WERI-Rb-1 (cell line): Measurements from ENCODE around the gene KDM5D.

Experiments
- DNase-seq: peaks from one replicate; pipeline ENCODE4 v3.0.0-alpha.2; 2020
- H3K27ac ChIP-seq: fragments of 250-450 bp; sonication (Bioruptor Pico); 2 replicates; pipeline ENCODE4 v1.5.1; 2020; ENCODE audit warnings: mild to moderate bottlenecking, moderate library complexity
- H3K27me3 ChIP-seq: fragments of 250-450 bp; sonication (Bioruptor Pico); 2 replicates; pipeline ENCODE4 v1.5.1; 2021; ENCODE audit warnings: mild to moderate bottlenecking, low read depth, moderate library complexity; ENCODE audit not compliant: insufficient read depth, severe bottlenecking
- H3K36me3 ChIP-seq: fragments of 250-450 bp; sonication (Bioruptor Pico); 2 replicates; pipeline ENCODE4 v1.5.1; 2020; ENCODE audit warnings: mild to moderate bottlenecking, moderate library complexity
- H3K4me3 ChIP-seq: 2 replicates; pipeline ENCODE4 v1.5.1; 2011; ENCODE audit warnings: low read depth, mild to moderate bottlenecking, control low read depth, low read length
- H3K9me3 ChIP-seq: fragments of 250-450 bp; sonication (Bioruptor Pico); 2 replicates; pipeline ENCODE4 v1.5.1; 2021; ENCODE audit warnings: mild to moderate bottlenecking, moderate library complexity; ENCODE audit not compliant: severe bottlenecking
- CTCF ChIP-seq: IDR thresholded peaks from 2 replicates; pipeline ENCODE4 v1.5.1; 2011; ENCODE audit warnings: low read depth, mild to moderate bottlenecking, control low read depth, inconsistent platforms, low read length

The KDM5D gene

GRCh38 chrY:19680821-19681220 lies 63.7 kb downstream of the KDM5D start:
- no peak for TF ChIP-seq CTCF
- Histone ChIP-seq H3K27me3 (no peaks in the 10 kb centered on the region), H3K9me3 (no peaks in the 10 kb centered on the region), H3K36me3 (no peaks in the 10 kb centered on the region), H3K27ac (no peak overlapping the region), H3K4me3 (no peak overlapping the region)
- DNase-seq = no peak
